ENCODE measurements around the gene NOTCH1.

GRCh38 chr9:136571531-136571930 is 25.7 kb upstream of the NOTCH1 start:
- TF ChIP-seq CTCF (IDR thresholded peaks at IDR 0.05) (no peak), POLR2A (IDR thresholded peaks at IDR 0.05) (no peak)
